ENCODE results near the gene LARP4B. TPM values are rescaled to one million over a fixed set of nuclear protein-coding genes. Genes with fewer than 3 reads are reported as not detected.

The LARP4B gene
- total RNA-seq, 1 experiment from 2014 or later = 13.6 TPM

- DNase-seq (ENCODE audit: low spot score) = no peak
Observed at GRCh38 chr10:787933-788651, 143.4 kb downstream of the LARP4B start.

- DNase-seq (ENCODE audit: low spot score) = no peak
Observed at GRCh38 chr10:786633-787474, 144.7 kb downstream of the LARP4B start.

GRCh38 chr10:785861-786214 is 145.7 kb downstream of the LARP4B start:
- DNase-seq (ENCODE audit: low spot score) = no peak

GRCh38 chr10:785089-785860 is 146.2 kb downstream of the LARP4B start:
- DNase-seq (ENCODE audit: low spot score) = no peak

GRCh38 chr10:784403-785088 is 147.0 kb downstream of the LARP4B start:
- DNase-seq (ENCODE audit: low spot score) = no peak

- no peak for DNase-seq (ENCODE audit: low spot score)
Observed at GRCh38 chr10:782751-783648, 148.5 kb downstream of the LARP4B start.

GRCh38 chr10:780536-781524 is 150.7 kb downstream of the LARP4B start:
- no peak for DNase-seq (ENCODE audit: low spot score)

- DNase-seq (ENCODE audit: low spot score) = no peak
Observed at GRCh38 chr10:778626-779330, 152.7 kb downstream of the LARP4B start.

GRCh38 chr10:777913-778479 is 153.5 kb downstream of the LARP4B start:
- no peak for DNase-seq (ENCODE audit: low spot score)

- no peak for DNase-seq (ENCODE audit: low spot score)
Observed at GRCh38 chr10:776772-777171, 154.7 kb downstream of the LARP4B start.

GRCh38 chr10:775245-776075 is 156.0 kb downstream of the LARP4B start:
- DNase-seq (ENCODE audit: low spot score) = peak; percentile 55

- DNase-seq (ENCODE audit: low spot score) = no peak
Observed at GRCh38 chr10:774661-775244, 156.8 kb downstream of the LARP4B start.

GRCh38 chr10:774223-774622 is 157.3 kb downstream of the LARP4B start:
- no peak for DNase-seq (ENCODE audit: low spot score)

- no peak for DNase-seq (ENCODE audit: low spot score)
Observed at GRCh38 chr10:773562-774161, 157.8 kb downstream of the LARP4B start.

GRCh38 chr10:772227-772637 is 159.3 kb downstream of the LARP4B start:
- DNase-seq (ENCODE audit: low spot score) = no peak

- no peak for DNase-seq (ENCODE audit: low spot score)
Observed at GRCh38 chr10:771647-772046, 159.9 kb downstream of the LARP4B start.

- no peak for DNase-seq (ENCODE audit: low spot score)
Observed at GRCh38 chr10:770975-771374, 160.5 kb downstream of the LARP4B start.
